ENCODE measurements around the gene DPYSL5. TPM values are rescaled to one million over a fixed set of nuclear protein-coding genes. Genes with fewer than 3 reads are reported as not detected.

The DPYSL5 gene
- total RNA-seq, 2 experiments from 2014 or later: not detected

DNA sequence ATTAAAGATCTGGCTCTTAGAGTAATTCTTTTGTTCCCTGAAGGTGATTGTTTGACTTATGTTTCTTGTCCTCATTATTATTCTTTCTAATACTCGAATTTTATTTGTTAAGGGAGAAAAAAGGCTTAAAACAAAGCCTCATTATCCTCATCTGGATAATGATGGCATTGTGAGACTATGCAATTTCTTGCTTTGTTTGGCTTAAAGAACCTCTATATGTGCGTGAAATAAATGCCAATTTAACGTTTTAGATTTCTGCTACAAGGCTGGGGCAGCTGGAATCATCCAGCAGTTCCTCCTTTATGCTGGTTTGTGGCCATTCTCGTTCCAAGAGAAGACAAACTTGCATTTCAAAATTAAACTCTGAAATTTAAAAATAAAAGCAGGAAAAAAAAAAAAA, 4.9 kb upstream of the DPYSL5 start:
- ATAC-seq (no peak), DNase-seq (no peak)
- POLR2A ChIA-PET: no interaction called here
- Mint-ChIP-seq H3K4me1 (ENCODE audit: low read depth) (peaks cover 6% of the 10 kb centered on the region), H3K27me3 (peaks cover 37% of the 10 kb centered on the region), H3K4me3 (no peak overlapping the region), H3K36me3 (ENCODE audit: low read depth) (no peaks in the 10 kb centered on the region), H3K27ac (no peak overlapping the region), H3K9me3 (no peaks in the 10 kb centered on the region)
- TF ChIP-seq, protein P1, sequence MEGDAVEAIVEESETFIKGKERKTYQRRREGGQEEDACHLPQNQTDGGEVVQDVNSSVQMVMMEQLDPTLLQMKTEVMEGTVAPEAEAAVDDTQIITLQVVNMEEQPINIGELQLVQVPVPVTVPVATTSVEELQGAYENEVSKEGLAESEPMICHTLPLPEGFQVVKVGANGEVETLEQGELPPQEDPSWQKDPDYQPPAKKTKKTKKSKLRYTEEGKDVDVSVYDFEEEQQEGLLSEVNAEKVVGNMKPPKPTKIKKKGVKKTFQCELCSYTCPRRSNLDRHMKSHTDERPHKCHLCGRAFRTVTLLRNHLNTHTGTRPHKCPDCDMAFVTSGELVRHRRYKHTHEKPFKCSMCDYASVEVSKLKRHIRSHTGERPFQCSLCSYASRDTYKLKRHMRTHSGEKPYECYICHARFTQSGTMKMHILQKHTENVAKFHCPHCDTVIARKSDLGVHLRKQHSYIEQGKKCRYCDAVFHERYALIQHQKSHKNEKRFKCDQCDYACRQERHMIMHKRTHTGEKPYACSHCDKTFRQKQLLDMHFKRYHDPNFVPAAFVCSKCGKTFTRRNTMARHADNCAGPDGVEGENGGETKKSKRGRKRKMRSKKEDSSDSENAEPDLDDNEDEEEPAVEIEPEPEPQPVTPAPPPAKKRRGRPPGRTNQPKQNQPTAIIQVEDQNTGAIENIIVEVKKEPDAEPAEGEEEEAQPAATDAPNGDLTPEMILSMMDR (IDR thresholded peaks at IDR 0.05): no peak
- intact Hi-C loops (cut with micrococcal nuclease): loop anchor here (10.0 kb wide), 1 partner anchor 172 kb away; no protein-coding TSS in a partner anchor
- CTCF ChIA-PET: interaction anchor here (1.3 to 8.8 kb wide), 5 partner anchors 13 to 265 kb away, joined by 3 to 156 read pairs (median 17); no protein-coding TSS in a partner anchor

DNA sequence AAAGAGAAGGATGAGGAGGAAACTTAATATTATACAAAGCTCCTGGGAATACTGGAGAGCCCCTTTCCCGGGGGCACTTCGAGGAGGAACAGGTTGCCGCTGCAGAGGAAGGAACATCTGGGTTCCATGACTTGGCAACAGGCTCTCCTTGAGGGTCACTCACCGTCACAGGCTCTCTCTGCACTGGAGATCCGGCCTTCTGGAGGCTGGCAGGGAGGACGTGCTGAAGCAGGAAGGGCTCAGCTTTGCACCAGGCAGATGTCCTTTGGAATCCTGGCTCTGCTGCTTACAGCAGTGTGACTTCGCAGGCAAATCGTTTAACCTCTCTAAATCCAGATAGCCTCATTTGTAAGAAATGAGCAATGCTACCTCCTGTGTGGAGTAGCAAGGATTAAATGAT, 2.9 kb upstream of the DPYSL5 start:
- ChIA-PET CTCF (interaction anchor here (0.9 to 8.8 kb wide), 24 partner anchors 10 to 246 kb away, joined by 3 to 156 read pairs (median 9); no protein-coding TSS in a partner anchor), POLR2A (no interaction called here)
- H3K27me3 Mint-ChIP-seq: peaks cover 36% of the 10 kb centered on the region
- ATAC-seq: no peak
- no peaks in the 10 kb centered on the region for H3K9me3 Mint-ChIP-seq
- H3K4me3 Mint-ChIP-seq: no peak overlapping the region
- no peaks in the 10 kb centered on the region for H3K36me3 Mint-ChIP-seq (ENCODE audit: low read depth)
- TF ChIP-seq, protein P1 (IDR thresholded peaks at IDR 0.05): no peak
- DNase-seq: no peak
- H3K4me1 Mint-ChIP-seq (ENCODE audit: low read depth): peaks cover 9% of the 10 kb centered on the region
- intact Hi-C loops (cut with micrococcal nuclease): loop anchor here (5.0 to 10.0 kb wide), 2 partner anchors 77 to 170 kb away; no protein-coding TSS in a partner anchor
- H3K27ac Mint-ChIP-seq: no peak overlapping the region

DNA sequence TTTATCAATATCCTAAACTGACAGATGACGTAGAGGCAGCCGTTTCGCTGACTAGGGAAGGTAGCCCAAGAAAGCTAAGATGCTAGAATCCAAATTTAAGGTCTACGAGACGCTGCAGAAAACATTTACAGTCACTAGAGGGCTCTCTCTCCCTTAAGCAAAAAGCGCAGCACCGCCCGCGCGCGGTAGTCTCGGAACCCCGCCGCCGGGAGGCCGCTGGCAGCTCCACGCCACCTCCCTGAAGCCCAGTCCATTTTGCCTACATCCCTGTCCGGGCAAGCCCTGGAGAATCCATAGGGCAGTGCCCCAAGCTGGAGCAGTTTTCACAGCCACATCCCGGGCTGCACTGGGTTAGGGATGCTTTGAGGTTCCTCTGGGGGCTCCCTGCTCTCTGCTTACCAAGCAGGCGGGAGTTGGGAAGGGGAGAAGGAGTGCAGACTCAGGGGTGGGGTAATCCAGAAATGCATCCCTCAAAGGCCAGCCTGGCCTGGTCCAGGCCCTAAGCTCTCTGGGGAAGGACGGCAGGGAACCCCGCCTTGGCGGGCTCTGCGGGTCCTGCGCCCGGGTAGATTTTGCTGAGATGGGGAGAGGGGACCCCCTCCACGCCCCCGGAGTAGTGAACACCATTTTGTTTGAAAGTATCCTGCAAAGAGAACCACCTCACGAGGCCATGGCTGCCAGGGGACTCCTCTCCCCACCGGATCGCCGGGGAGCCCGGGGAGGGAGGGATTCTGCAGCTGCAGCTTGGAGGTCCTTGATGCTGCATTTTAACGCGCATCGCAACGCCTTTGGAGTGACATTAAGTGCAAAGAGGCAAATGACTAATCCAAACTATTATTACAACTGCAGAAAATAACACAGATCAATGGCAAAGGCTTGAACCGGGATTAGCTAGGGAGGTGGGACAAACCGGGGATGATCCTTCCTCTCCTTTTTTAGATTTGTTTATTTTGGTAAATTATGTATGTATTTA, 1.3 kb upstream of the DPYSL5 start:
- intact Hi-C loops (cut with micrococcal nuclease): loop anchor here (2.0 to 10.0 kb wide), 3 partner anchors 76 to 168 kb away; no protein-coding TSS in a partner anchor
- H3K27ac Mint-ChIP-seq: no peak overlapping the region
- peak overlapping the region; percentile 35 for H3K4me3 Mint-ChIP-seq
- DNase-seq (peak; percentile 77), ATAC-seq (peak; percentile 81)
- ChIA-PET POLR2A (interaction anchor here (0.6 to 1.0 kb wide), 3 partner anchors 13 to 244 kb away, joined by 3 read pairs; no protein-coding TSS in a partner anchor), CTCF (interaction anchor here (0.7 to 8.8 kb wide), 65 partner anchors 9 to 456 kb away, joined by 3 to 156 read pairs (median 5); partner anchors contain the start of genes ABHD1, KCNK3 and OST4)
- peaks cover 9% of the 10 kb centered on the region for H3K4me1 Mint-ChIP-seq (ENCODE audit: low read depth)
- H3K36me3 Mint-ChIP-seq (ENCODE audit: low read depth): no peaks in the 10 kb centered on the region
- H3K27me3 Mint-ChIP-seq: peaks cover 46% of the 10 kb centered on the region
- H3K9me3 Mint-ChIP-seq: no peaks in the 10 kb centered on the region
- TF ChIP-seq, protein P1 (IDR thresholded peaks at IDR 0.05): peak; percentile 80

DNA sequence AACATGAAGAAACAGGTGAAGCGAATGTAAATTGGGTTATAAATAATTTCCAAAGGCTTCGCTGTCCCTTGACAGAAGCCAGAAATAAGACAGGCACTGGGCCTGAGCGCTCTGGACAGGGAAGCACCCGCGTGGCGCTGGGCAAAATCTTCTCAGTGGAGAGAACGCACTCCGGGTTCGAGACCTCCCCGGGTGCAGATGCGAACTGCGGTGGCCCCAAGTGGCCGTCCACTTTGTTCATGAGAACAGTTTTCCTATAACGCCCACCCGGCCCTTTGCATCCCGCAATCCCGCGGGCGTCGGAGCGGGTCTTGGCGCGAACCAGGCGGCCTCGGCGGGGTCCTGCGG, 651 bp upstream of the DPYSL5 start:
- Mint-ChIP-seq H3K4me3 (peak overlapping the region; percentile 35), H3K27ac (no peak overlapping the region), H3K36me3 (ENCODE audit: low read depth) (no peaks in the 10 kb centered on the region), H3K27me3 (peaks cover 51% of the 10 kb centered on the region), H3K9me3 (no peaks in the 10 kb centered on the region), H3K4me1 (ENCODE audit: low read depth) (peaks cover 9% of the 10 kb centered on the region)
- TF ChIP-seq, protein P1 (IDR thresholded peaks at IDR 0.05): no peak
- ChIA-PET CTCF (interaction anchor here (1.0 to 8.8 kb wide), 21 partner anchors 13 to 209 kb away, joined by 3 to 156 read pairs (median 11); partner anchors contain the start of gene KCNK3), POLR2A (interaction anchor here (1.0 kb wide), 1 partner anchor 13 kb away, joined by 3 read pairs; no protein-coding TSS in a partner anchor)
- no peak for DNase-seq
- no peak for ATAC-seq
- intact Hi-C loops (cut with micrococcal nuclease): loop anchor here (2.0 to 10.0 kb wide), 3 partner anchors 75 to 168 kb away; no protein-coding TSS in a partner anchor
